ENCODE data around the gene PRDM15. TPM values are rescaled to one million over a fixed set of nuclear protein-coding genes. Genes with fewer than 3 reads are reported as not detected.

Gene PRDM15
- total RNA-seq, 6 donors from 2014 or later: 5.3 to 31.4 (median 7.4) TPM

GRCh38 chr21:41892726-41893125, 13.6 kb upstream of the PRDM15 start:
- H3K9me3 ChIP-seq: no peaks in the 10 kb centered on the region
- peak in 1 of 2 donors; percentile 68 for DNase-seq
- no peak for TF ChIP-seq CTCF (IDR thresholded peaks at IDR 0.05)
- TF ChIP-seq EP300 (IDR thresholded peaks at IDR 0.05): no peak
- TF ChIP-seq POLR2A (IDR thresholded peaks at IDR 0.05): no peak
- TF ChIP-seq POLR2AphosphoS5 (IDR thresholded peaks at IDR 0.05): no peak

DNA sequence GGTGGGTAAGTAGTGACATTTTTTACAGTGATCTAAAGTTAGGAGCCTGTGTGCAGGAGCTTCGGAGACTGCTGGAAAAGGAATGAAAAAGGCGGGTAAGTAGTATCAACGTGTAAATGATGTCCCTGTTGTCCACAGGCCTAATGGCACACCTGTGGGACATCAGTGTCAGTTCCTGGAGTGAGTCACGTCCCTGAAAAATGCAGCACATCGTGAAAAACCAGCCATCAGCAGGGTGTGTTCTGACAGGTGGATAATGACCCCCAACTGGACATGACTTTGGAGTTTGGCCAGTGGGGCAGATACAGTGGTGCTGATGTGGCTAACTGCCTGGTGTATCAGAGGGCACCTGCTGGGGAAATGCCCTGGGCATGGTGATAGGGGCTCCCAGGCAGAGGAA, 12.0 kb upstream of the PRDM15 start:
- ATAC-seq (ENCODE audit: low FRiP score in 2 of 2) (no peak), DNase-seq (no peak)
- Histone ChIP-seq H3K4me1 (no peaks in the 10 kb centered on the region), H3K9me3 (no peaks in the 10 kb centered on the region), H3K36me3 (peaks cover 0 to 20% (median 2%) of the 10 kb centered on the region in 4 donors), H3K27me3 (no peaks in the 10 kb centered on the region), H3K27ac (no peak overlapping the region), H3K4me3 (no peak overlapping the region)
- 83 to 86% methylated on average over 5 of the region's 5 CpGs for WGBS, 2 donors
- TF ChIP-seq EP300 (IDR thresholded peaks at IDR 0.05): no peak

More at GRCh38 chr21:41892726-41893125, 13.6 kb upstream of the PRDM15 start:
- no peak overlapping the region for H3K27ac ChIP-seq
- no peaks in the 10 kb centered on the region for H3K4me1 ChIP-seq
- H3K36me3 ChIP-seq: peaks cover 0 to 26% (median 4%) of the 10 kb centered on the region in 4 donors
- peak in 1 of 2 donors; percentile 7 for ATAC-seq (ENCODE audit: low FRiP score in 2 of 2)
- 92 to 98% methylated on average over 13 to 16 of the region's 16 CpGs for WGBS, 2 donors
- no peak overlapping the region for H3K4me3 ChIP-seq
- no peaks in the 10 kb centered on the region for H3K27me3 ChIP-seq

DNA sequence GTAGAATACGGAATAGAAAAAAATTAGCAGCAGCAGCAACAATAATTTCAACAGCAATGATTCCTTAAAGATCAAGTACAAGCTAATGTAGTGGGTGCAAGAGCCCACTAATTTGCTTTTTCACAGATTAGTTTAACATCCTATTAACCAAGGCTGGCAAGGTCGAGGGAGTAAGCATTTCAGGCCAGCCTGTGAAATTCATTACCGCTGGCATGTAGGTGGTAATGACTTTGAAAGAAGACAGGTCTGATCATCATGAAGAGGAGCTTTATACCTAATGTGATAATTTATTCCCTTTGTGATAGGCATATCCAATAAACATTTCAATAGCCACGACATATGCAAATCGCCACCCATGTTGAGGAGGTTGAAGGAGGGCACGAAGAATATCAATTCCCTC, 11.2 kb upstream of the PRDM15 start:
- H3K27me3 ChIP-seq: no peaks in the 10 kb centered on the region
- H3K9me3 ChIP-seq: no peaks in the 10 kb centered on the region
- H3K27ac ChIP-seq: no peak overlapping the region
- DNase-seq (no peak), ATAC-seq (ENCODE audit: low FRiP score in 2 of 2) (no peak)
- H3K4me1 ChIP-seq: no peaks in the 10 kb centered on the region
- TF ChIP-seq POLR2AphosphoS5 (IDR thresholded peaks at IDR 0.05) (no peak), EP300 (IDR thresholded peaks at IDR 0.05) (no peak), POLR2A (IDR thresholded peaks at IDR 0.05) (no peak), CTCF (IDR thresholded peaks at IDR 0.05) (no peak)
- WGBS, 2 donors: 66 to 82% methylated on average over 6 of the region's 6 CpGs
- H3K4me3 ChIP-seq: no peak overlapping the region
- peaks cover 0 to 13% (median 2%) of the 10 kb centered on the region in 4 donors for H3K36me3 ChIP-seq

GRCh38 chr21:41888749-41889376, 9.7 kb upstream of the PRDM15 start:
- H3K4me1 ChIP-seq: no peaks in the 10 kb centered on the region
- no peaks in the 10 kb centered on the region for H3K9me3 ChIP-seq
- DNase-seq (no peak), ATAC-seq (ENCODE audit: low FRiP score in 2 of 2) (no peak)
- no peaks in the 10 kb centered on the region for H3K27me3 ChIP-seq
- H3K4me3 ChIP-seq: no peak overlapping the region
- WGBS, 2 donors: 85 to 87% methylated on average over 2 to 13 of the region's 13 CpGs
- peaks cover 0 to 5% (median 2%) of the 10 kb centered on the region in 4 donors for H3K36me3 ChIP-seq
- TF ChIP-seq POLR2AphosphoS5 (IDR thresholded peaks at IDR 0.05) (no peak), CTCF (IDR thresholded peaks at IDR 0.05) (no peak), EP300 (IDR thresholded peaks at IDR 0.05) (no peak), POLR2A (IDR thresholded peaks at IDR 0.05) (no peak)
- no peak overlapping the region for H3K27ac ChIP-seq

DNA sequence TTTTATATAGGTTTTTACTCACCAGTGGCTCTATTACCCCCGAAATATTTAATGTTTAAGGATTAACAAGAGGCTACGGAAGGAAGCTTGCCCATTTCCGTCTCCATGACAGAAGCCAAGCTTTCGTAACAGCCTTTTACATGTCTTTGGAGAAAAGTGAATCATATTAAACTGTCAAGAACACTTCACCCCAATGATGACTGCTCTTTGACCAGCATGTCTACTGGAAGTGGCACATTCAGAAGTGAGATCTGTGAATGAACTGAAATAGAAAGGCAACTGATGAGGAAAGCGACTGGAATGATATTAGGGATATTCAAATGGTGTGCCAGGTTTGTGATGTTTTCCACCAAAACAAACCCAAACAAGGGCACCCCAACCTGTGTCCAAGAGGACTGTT, 8.5 kb upstream of the PRDM15 start:
- TF ChIP-seq CTCF (IDR thresholded peaks at IDR 0.05) (no peak), EP300 (IDR thresholded peaks at IDR 0.05) (no peak), POLR2AphosphoS5 (IDR thresholded peaks at IDR 0.05) (no peak), POLR2A (IDR thresholded peaks at IDR 0.05) (no peak)
- no peaks in the 10 kb centered on the region for H3K27me3 ChIP-seq
- H3K27ac ChIP-seq: no peak overlapping the region
- H3K36me3 ChIP-seq: peaks cover 0 to 5% (median 2%) of the 10 kb centered on the region in 4 donors
- no peaks in the 10 kb centered on the region for H3K4me1 ChIP-seq
- H3K4me3 ChIP-seq: no peak overlapping the region
- DNase-seq (no peak), ATAC-seq (ENCODE audit: low FRiP score in 2 of 2) (no peak)
- WGBS, 2 donors: 76 to 83% methylated on average over 5 of the region's 5 CpGs
- no peaks in the 10 kb centered on the region for H3K9me3 ChIP-seq
